H1 (cell line): ENCODE results near the gene MRPL9. TPM values are rescaled to one million over a fixed set of nuclear protein-coding genes. Genes with fewer than 3 reads are reported as not detected.

Experiments
- CBX5 ChIP-seq: fragments of 300-800, 300-1000 bp; sonication (generic); IDR thresholded peaks from 2 replicates; pipeline ENCODE4 v1.7.1; 2016; ENCODE audit warnings: antibody characterized with exemption, low read length, low read depth
- CREB1 ChIP-seq: IDR thresholded peaks from 2 replicates; pipeline ENCODE4 v1.6.1; 2012; ENCODE audit warnings: inconsistent platforms
- KDM5A ChIP-seq: fragments of 200-600 bp; IDR thresholded peaks from 2 replicates; pipeline ENCODE4 v1.7.1; 2012; ENCODE audit warnings: mild to moderate bottlenecking, low read length, inconsistent platforms, mixed read lengths
- MAFK ChIP-seq: IDR thresholded peaks from 2 replicates; pipeline ENCODE4 v1.6.1; 2012; ENCODE audit warnings: low read depth, mild to moderate bottlenecking, improper control_type of control experiment, low read length
- SIN3A ChIP-seq, 2 experiments: IDR thresholded peaks in 1 of 2; conservative IDR thresholded peaks in 1 of 2; 2 replicates each; pipeline ENCODE4 v1.6.1; 2011 to 2012; ENCODE audit warnings: low read length in 2 of 2, improper control_type of control experiment in 1 of 2, low read depth in 1 of 2, mild to moderate bottlenecking in 1 of 2
- TEAD4 ChIP-seq: IDR thresholded peaks from 2 replicates; pipeline ENCODE4 v1.6.1; 2012; ENCODE audit warnings: low read depth, low read length, inconsistent platforms, mixed read lengths
- USF2 ChIP-seq: IDR thresholded peaks from 2 replicates; pipeline ENCODE4 v1.6.1; 2011; ENCODE audit warnings: low read length, improper control_type of control experiment
- polyA plus RNA-seq, 7 experiments: library from polyadenylated mRNA; depleted of rRNA in 3 of 7; stranded (reverse) in 5 of 7; unstranded in 2 of 7; fragments of >200 nt in 5 of 7; fragments of 200-250 nt in 2 of 7; gene quantifications; 1 replicate in 5 of 7; 2 replicates in 1 of 7; 4 replicates in 1 of 7; pipeline versions ENCODE4 v1.2.1 to v1.2.3, GENCODE V29; 2011 to 2013; ENCODE audit warnings: missing spikeins in 2 of 7, mixed read lengths in 2 of 7
- total RNA-seq: library from RNA; stranded (reverse); fragmentation: NEBNext Ultra II Directional; extraction: Animal tissue kit (Norgen Biotek cat#: 25700); gene quantifications from 2 replicates; pipeline ENCODE4 v1.2.1, GENCODE V29; 2021
- TF ChIP-seq, protein P1 (sequence below): fragments of 300-600 bp; sonication (generic); IDR thresholded peaks from 2 replicates; pipeline ENCODE4 v1.7.1; 2012; ENCODE audit warnings: low read length, moderate library complexity, mild to moderate bottlenecking, inconsistent platforms; ENCODE audit not compliant: insufficient replicate concordance

MRPL9 gene
- total and polyA plus RNA-seq, 2 of the 8 experiments (the other 6 are each of a cell fraction or from before 2014, with no cell fraction given), result 74.9 to 113 TPM

DNA sequence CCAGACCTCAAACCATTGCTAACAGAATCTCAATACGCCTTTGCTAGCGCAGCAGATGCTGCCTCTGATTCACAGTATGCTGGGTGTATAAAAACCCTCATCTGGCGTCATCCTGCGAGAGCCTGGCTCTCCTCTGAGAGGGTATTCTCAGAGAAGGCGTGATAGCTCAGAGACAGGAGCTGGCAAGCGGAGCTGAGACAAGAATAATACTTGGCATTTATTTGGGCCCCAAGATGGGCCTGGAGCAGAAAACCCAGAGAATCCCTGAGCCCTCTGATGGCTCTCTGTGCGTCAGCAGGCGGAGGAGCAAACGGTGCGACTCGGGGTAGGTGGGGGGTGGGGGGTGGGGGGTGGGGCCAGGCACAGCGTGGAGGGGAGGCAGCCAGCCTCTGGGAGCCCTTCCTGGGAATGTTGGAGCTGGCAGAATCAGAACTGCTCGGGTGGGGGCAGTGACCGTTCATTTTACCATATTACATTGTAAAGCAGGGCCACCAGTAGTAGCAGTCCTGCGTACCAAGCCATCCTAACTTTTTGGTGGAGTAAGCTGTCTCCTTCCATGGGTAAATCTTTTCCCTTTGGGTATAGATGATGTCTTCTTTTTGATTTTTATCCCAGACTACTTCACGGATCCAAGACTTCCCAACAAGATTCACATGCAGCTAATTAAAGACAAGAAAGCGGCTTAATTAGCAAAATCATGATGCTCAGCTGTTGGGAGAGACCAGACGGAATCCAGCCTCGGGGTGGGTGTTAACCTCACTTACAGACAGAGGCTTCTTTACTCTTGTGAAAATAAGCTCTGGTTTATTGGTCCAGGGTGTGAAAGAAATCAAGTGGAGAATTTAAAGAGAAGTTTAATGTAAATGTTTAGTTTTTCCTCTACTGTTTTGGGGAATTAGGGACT lies 34.9 kb downstream of the MRPL9 start (continued):
- TF ChIP-seq, protein P1, sequence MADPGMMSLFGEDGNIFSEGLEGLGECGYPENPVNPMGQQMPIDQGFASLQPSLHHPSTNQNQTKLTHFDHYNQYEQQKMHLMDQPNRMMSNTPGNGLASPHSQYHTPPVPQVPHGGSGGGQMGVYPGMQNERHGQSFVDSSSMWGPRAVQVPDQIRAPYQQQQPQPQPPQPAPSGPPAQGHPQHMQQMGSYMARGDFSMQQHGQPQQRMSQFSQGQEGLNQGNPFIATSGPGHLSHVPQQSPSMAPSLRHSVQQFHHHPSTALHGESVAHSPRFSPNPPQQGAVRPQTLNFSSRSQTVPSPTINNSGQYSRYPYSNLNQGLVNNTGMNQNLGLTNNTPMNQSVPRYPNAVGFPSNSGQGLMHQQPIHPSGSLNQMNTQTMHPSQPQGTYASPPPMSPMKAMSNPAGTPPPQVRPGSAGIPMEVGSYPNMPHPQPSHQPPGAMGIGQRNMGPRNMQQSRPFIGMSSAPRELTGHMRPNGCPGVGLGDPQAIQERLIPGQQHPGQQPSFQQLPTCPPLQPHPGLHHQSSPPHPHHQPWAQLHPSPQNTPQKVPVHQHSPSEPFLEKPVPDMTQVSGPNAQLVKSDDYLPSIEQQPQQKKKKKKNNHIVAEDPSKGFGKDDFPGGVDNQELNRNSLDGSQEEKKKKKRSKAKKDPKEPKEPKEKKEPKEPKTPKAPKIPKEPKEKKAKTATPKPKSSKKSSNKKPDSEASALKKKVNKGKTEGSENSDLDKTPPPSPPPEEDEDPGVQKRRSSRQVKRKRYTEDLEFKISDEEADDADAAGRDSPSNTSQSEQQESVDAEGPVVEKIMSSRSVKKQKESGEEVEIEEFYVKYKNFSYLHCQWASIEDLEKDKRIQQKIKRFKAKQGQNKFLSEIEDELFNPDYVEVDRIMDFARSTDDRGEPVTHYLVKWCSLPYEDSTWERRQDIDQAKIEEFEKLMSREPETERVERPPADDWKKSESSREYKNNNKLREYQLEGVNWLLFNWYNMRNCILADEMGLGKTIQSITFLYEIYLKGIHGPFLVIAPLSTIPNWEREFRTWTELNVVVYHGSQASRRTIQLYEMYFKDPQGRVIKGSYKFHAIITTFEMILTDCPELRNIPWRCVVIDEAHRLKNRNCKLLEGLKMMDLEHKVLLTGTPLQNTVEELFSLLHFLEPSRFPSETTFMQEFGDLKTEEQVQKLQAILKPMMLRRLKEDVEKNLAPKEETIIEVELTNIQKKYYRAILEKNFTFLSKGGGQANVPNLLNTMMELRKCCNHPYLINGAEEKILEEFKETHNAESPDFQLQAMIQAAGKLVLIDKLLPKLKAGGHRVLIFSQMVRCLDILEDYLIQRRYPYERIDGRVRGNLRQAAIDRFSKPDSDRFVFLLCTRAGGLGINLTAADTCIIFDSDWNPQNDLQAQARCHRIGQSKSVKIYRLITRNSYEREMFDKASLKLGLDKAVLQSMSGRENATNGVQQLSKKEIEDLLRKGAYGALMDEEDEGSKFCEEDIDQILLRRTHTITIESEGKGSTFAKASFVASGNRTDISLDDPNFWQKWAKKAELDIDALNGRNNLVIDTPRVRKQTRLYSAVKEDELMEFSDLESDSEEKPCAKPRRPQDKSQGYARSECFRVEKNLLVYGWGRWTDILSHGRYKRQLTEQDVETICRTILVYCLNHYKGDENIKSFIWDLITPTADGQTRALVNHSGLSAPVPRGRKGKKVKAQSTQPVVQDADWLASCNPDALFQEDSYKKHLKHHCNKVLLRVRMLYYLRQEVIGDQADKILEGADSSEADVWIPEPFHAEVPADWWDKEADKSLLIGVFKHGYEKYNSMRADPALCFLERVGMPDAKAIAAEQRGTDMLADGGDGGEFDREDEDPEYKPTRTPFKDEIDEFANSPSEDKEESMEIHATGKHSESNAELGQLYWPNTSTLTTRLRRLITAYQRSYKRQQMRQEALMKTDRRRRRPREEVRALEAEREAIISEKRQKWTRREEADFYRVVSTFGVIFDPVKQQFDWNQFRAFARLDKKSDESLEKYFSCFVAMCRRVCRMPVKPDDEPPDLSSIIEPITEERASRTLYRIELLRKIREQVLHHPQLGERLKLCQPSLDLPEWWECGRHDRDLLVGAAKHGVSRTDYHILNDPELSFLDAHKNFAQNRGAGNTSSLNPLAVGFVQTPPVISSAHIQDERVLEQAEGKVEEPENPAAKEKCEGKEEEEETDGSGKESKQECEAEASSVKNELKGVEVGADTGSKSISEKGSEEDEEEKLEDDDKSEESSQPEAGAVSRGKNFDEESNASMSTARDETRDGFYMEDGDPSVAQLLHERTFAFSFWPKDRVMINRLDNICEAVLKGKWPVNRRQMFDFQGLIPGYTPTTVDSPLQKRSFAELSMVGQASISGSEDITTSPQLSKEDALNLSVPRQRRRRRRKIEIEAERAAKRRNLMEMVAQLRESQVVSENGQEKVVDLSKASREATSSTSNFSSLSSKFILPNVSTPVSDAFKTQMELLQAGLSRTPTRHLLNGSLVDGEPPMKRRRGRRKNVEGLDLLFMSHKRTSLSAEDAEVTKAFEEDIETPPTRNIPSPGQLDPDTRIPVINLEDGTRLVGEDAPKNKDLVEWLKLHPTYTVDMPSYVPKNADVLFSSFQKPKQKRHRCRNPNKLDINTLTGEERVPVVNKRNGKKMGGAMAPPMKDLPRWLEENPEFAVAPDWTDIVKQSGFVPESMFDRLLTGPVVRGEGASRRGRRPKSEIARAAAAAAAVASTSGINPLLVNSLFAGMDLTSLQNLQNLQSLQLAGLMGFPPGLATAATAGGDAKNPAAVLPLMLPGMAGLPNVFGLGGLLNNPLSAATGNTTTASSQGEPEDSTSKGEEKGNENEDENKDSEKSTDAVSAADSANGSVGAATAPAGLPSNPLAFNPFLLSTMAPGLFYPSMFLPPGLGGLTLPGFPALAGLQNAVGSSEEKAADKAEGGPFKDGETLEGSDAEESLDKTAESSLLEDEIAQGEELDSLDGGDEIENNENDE, result peak; percentile 99
- TF ChIP-seq CREB1 (peak; percentile 57; the same call in 1 of the 2 replicates), CBX5 (no peak), MAFK (peak; percentile 71), USF2 (no peak), SIN3A (conservative IDR thresholded peaks at IDR 0.05 in 1 of 2, IDR thresholded peaks at IDR 0.05 in 1 of 2; ENCODE audit: low read depth in 1 of 2, low read length in 2 of 2) (no peak), KDM5A (no peak), TEAD4 (peak; percentile 40; the same call in 1 of the 2 replicates)
